Keratinocyte (primary cell): ENCODE measurements around the gene PLXNB2. TPM values are rescaled to one million over a fixed set of nuclear protein-coding genes. Genes with fewer than 3 reads are reported as not detected.
A peak's percentile ranks its signal among the peaks of the same experiment; 100 is the strongest.

Source experiments
- DNase-seq: peaks from one replicate; pipeline ENCODE4 v3.0.0-alpha.2; 2011; ENCODE audit warnings: low read depth, missing footprints, low spot score
- FAIRE-seq: peaks from 2 replicates; lab custom pipeline; 2011; peaks lifted over from hg19 to GRCh38; lab: Jason Lieb, UNC
- H2AFZ ChIP-seq: 2 replicates; pipeline ENCODE4 v1.6.0; 2012; ENCODE audit warnings: low read length, control low read depth, inconsistent platforms; ENCODE audit not compliant: control insufficient read depth
- H3K27ac ChIP-seq: 2 replicates; pipeline ENCODE4 v1.5.1; 2011; ENCODE audit warnings: low read length; ENCODE audit not compliant: control insufficient read depth, insufficient read depth
- H3K27me3 ChIP-seq: 3 replicates; pipeline ENCODE4 v1.6.0; 2011; ENCODE audit warnings: low read length; ENCODE audit not compliant: control insufficient read depth, insufficient read depth; ENCODE audit errors: extremely low read depth
- H3K36me3 ChIP-seq, 2 experiments: 2 replicates in 1 of 2; 3 replicates in 1 of 2; pipeline ENCODE4 v1.5.1; 2011; ENCODE audit warnings: low read length in 2 of 2, mild to moderate bottlenecking in 1 of 2; ENCODE audit not compliant: control insufficient read depth in 2 of 2, insufficient read depth in 2 of 2; ENCODE audit errors: extremely low read depth in 1 of 2
- H3K4me1 ChIP-seq: 3 replicates; pipeline ENCODE4 v1.5.1; 2011; ENCODE audit warnings: low read length; ENCODE audit not compliant: control insufficient read depth, insufficient read depth; ENCODE audit errors: extremely low read depth
- H3K4me2 ChIP-seq: 3 replicates; pipeline ENCODE4 v1.6.0; 2011; ENCODE audit warnings: low read depth, low read length; ENCODE audit not compliant: control insufficient read depth, insufficient read depth; ENCODE audit errors: extremely low read depth
- H3K4me3 ChIP-seq, 3 experiments: fragments of 200-600 bp in 1 of 3; sonication (generic) in 1 of 3; 2 replicates in 2 of 3; 3 replicates in 1 of 3; pipeline ENCODE4 v1.5.1; 2011 to 2016; ENCODE audit warnings: low read length in 3 of 3, mild to moderate bottlenecking in 3 of 3, control low read depth in 2 of 3, inconsistent platforms in 1 of 3, low read depth in 1 of 3, mixed read lengths in 1 of 3, mixed run types in 1 of 3, moderate library complexity in 1 of 3; ENCODE audit not compliant: control insufficient read depth in 2 of 3, insufficient read depth in 2 of 3; ENCODE audit errors: extremely low read depth in 1 of 3
- H3K79me2 ChIP-seq: 2 replicates; pipeline ENCODE4 v1.6.0; 2012; ENCODE audit warnings: low read length; ENCODE audit not compliant: control insufficient read depth, insufficient read depth
- H3K9ac ChIP-seq: 3 replicates; pipeline ENCODE4 v1.6.0; 2011; ENCODE audit warnings: low read length; ENCODE audit not compliant: control insufficient read depth, insufficient read depth; ENCODE audit errors: extremely low read depth
- H3K9me1 ChIP-seq: 3 replicates; pipeline ENCODE4 v1.6.0; 2011; ENCODE audit warnings: low read length; ENCODE audit not compliant: control insufficient read depth, insufficient read depth; ENCODE audit errors: extremely low read depth
- H3K9me3 ChIP-seq: 2 replicates; pipeline ENCODE4 v1.5.1; 2012; ENCODE audit warnings: low read depth, low read length; ENCODE audit not compliant: control insufficient read depth
- H4K20me1 ChIP-seq: 3 replicates; pipeline ENCODE4 v1.6.0; 2011; ENCODE audit warnings: low read length; ENCODE audit not compliant: control insufficient read depth, insufficient read depth; ENCODE audit errors: extremely low read depth
- CTCF ChIP-seq, 3 experiments: IDR thresholded peaks in 1 of 3; conservative IDR thresholded peaks in 1 of 3; optimal IDR thresholded peaks in 1 of 3; 2 replicates in 2 of 3; 3 replicates in 1 of 3; pipeline versions ENCODE3 to v1.5.1; 2011; ENCODE audit warnings: low read length in 3 of 3, mild to moderate bottlenecking in 3 of 3, moderate library complexity in 2 of 3, control low read depth in 1 of 3, inconsistent platforms in 1 of 3; ENCODE audit not compliant: insufficient read depth in 2 of 3; ENCODE audit errors: extremely low read depth in 1 of 3
- EZH2 ChIP-seq: IDR thresholded peaks from one replicate; pipeline ENCODE4 v1.6.1; 2012; ENCODE audit warnings: inconsistent platforms, mild to moderate bottlenecking, low read length, moderate library complexity
- dilution Hi-C: fragments of 300-500 bp; cut with MboI; formaldehyde crosslinking; loops from one replicate; pipeline ENCODE4 v1.7.0; 2020; ENCODE audit warnings: low sequenced_read_pairs; ENCODE audit not compliant: extremely low pct_ligation_motif_present
- polyA plus RNA-seq, 5 experiments: library from polyadenylated mRNA; depleted of rRNA in 3 of 5; stranded (reverse) in 3 of 5; stranded (forward) in 1 of 5; unstranded in 1 of 5; fragments of >200 nt; gene quantifications; 1 replicate in 1 of 5; 2 replicates in 3 of 5; 3 replicates in 1 of 5; pipeline versions ENCODE4 v1.2.1 to v1.2.3, GENCODE V29; 2011 to 2012; ENCODE audit warnings: missing spikeins in 2 of 5, low read depth in 1 of 5, low replicate concordance in 1 of 5

PLXNB2 gene
- polyA plus RNA-seq, 1 donor (not counting 4 experiments of a cell fraction or from before 2014, with no cell fraction given), result 44.3 TPM

GRCh38 chr22:50262973-50263617 lies 44.4 kb downstream of the PLXNB2 start:
- no peak overlapping the region for H3K9ac ChIP-seq
- no peaks in the 10 kb centered on the region for H3K9me3 ChIP-seq
- TF ChIP-seq EZH2 (no peak), CTCF (optimal IDR thresholded peaks at IDR 0.05 in 1 of 3, IDR thresholded peaks at IDR 0.05 in 1 of 3, conservative IDR thresholded peaks at IDR 0.05 in 1 of 3; ENCODE audit: extremely low read depth in 1 of 3, insufficient read depth in 2 of 3, low read length in 3 of 3) (no peak)
- H3K9me1 ChIP-seq, result no peaks in the 10 kb centered on the region
- no peaks in the 10 kb centered on the region for H3K36me3 ChIP-seq
- H4K20me1 ChIP-seq, result no peaks in the 10 kb centered on the region
- dilution Hi-C loops, result no loop called here
- H3K79me2 ChIP-seq, result no peaks in the 10 kb centered on the region
- peaks cover 3% of the 10 kb centered on the region for H3K27me3 ChIP-seq
- no peak overlapping the region for H3K4me2 ChIP-seq
- peaks cover 17% of the 10 kb centered on the region for H3K4me1 ChIP-seq
- H2AFZ ChIP-seq, result no peak overlapping the region
- FAIRE-seq (no peak), DNase-seq (no peak)
- H3K4me3 ChIP-seq, result no peak overlapping the region
- no peak overlapping the region for H3K27ac ChIP-seq

- Histone ChIP-seq H3K27me3 (no peaks in the 10 kb centered on the region), H3K9me3 (no peaks in the 10 kb centered on the region), H3K36me3 (no peaks in the 10 kb centered on the region), H4K20me1 (no peaks in the 10 kb centered on the region), H3K27ac (no peak overlapping the region), H3K79me2 (no peaks in the 10 kb centered on the region), H3K9me1 (no peaks in the 10 kb centered on the region), H3K4me2 (peak overlapping the region; percentile 5), H3K4me3 (no peak overlapping the region), H3K9ac (no peak overlapping the region), H3K4me1 (peaks cover 14% of the 10 kb centered on the region), H2AFZ (no peak overlapping the region)
- peak; percentile 23 for FAIRE-seq
- TF ChIP-seq EZH2 (no peak), CTCF (optimal IDR thresholded peaks at IDR 0.05 in 1 of 3, IDR thresholded peaks at IDR 0.05 in 1 of 3, conservative IDR thresholded peaks at IDR 0.05 in 1 of 3; ENCODE audit: extremely low read depth in 1 of 3, insufficient read depth in 2 of 3, low read length in 3 of 3) (no peak)
- dilution Hi-C loops, result no loop called here
- no peak for DNase-seq
Observed at GRCh38 chr22:50262460-50262911, 45.0 kb downstream of the PLXNB2 start.
